Transverse colon (tissue), 3 donors: ENCODE data around the gene HSD11B1.

Source experiments
- POLR2A ChIP-seq: fragments of 450-650 bp; IDR thresholded peaks from one replicate; pipeline ENCODE4 v1.6.1; 2016; ENCODE audit warnings: antibody characterized with exemption, mild to moderate bottlenecking, moderate library complexity
- TF ChIP-seq, protein P1 (sequence below), 5 experiments: fragments of 200-600 bp in 3 of 5; fragments of 450-650 bp in 2 of 5; sonication (generic) in 3 of 5; IDR thresholded peaks; 1 replicate in 2 of 5; 2 replicates in 3 of 5; pipeline ENCODE4 v1.5.1; 2016 to 2017; ENCODE audit warnings: antibody characterized with exemption in 5 of 5, inconsistent platforms in 3 of 5, mild to moderate bottlenecking in 2 of 5, moderate library complexity in 1 of 5

DNA sequence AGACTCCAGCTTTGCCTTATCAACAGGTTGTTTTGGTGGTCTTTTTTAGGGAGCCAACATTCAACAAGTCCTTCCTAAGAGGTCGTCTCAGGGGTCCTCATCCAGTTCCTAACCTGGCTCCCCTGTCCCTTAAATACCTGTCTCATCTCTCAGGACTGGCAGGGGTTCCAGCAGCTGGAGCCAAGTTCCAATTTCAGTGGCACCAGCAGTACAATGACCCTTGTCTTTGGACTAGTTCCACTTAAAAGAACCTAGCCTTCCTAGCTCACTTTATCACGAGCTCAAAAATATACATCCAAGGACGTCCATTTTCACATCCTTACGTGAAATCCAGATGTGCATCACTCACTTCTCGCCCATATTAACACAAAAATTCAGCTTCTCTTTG, 32.5 kb downstream of the HSD11B1 start:
- TF ChIP-seq POLR2A, result no peak
- TF ChIP-seq, protein P1, sequence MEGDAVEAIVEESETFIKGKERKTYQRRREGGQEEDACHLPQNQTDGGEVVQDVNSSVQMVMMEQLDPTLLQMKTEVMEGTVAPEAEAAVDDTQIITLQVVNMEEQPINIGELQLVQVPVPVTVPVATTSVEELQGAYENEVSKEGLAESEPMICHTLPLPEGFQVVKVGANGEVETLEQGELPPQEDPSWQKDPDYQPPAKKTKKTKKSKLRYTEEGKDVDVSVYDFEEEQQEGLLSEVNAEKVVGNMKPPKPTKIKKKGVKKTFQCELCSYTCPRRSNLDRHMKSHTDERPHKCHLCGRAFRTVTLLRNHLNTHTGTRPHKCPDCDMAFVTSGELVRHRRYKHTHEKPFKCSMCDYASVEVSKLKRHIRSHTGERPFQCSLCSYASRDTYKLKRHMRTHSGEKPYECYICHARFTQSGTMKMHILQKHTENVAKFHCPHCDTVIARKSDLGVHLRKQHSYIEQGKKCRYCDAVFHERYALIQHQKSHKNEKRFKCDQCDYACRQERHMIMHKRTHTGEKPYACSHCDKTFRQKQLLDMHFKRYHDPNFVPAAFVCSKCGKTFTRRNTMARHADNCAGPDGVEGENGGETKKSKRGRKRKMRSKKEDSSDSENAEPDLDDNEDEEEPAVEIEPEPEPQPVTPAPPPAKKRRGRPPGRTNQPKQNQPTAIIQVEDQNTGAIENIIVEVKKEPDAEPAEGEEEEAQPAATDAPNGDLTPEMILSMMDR (IDR thresholded peaks at IDR 0.05), result no peak
